ENCODE results near the gene IKZF4. TPM values are rescaled to one million over a fixed set of nuclear protein-coding genes. Genes with fewer than 3 reads are reported as not detected.
A peak's percentile ranks its signal among the peaks of the same experiment; 100 is the strongest.
"Not testable (repeated sequence)": the region's sequence is repeated elsewhere in the genome, so short reads cannot be mapped to it uniquely, and the experiment has no call there.

IKZF4 gene
- total RNA-seq, 1 experiment from 2014 or later: 0.34 TPM

GRCh38 chr12:56074396-56074795 lies 53.6 kb downstream of the IKZF4 start:
- in situ Hi-C loops (cut with HindIII; ENCODE audit: low pct_unique_long_range_greater_than_20kb, low sequenced_read_pairs): no loop called here

GRCh38 chr12:56077966-56078365 lies 57.1 kb downstream of the IKZF4 start:
- DNase-seq (ENCODE audit: low read depth): peak; percentile 49
- in situ Hi-C loops (cut with HindIII; ENCODE audit: low pct_unique_long_range_greater_than_20kb, low sequenced_read_pairs): not testable (repeated sequence)

More at GRCh38 chr12:56074396-56074795, 53.6 kb downstream of the IKZF4 start:
- DNase-seq (ENCODE audit: low read depth): no peak

- in situ Hi-C loops (cut with HindIII; ENCODE audit: low pct_unique_long_range_greater_than_20kb, low sequenced_read_pairs): no loop called here
- DNase-seq (ENCODE audit: low read depth): no peak
These were observed 57.6 kb downstream of the IKZF4 start for GRCh38 chr12:56078427-56078826.

GRCh38 chr12:56078931-56079722 lies 58.3 kb downstream of the IKZF4 start:
- in situ Hi-C loops (cut with HindIII; ENCODE audit: low pct_unique_long_range_greater_than_20kb, low sequenced_read_pairs): no loop called here
- DNase-seq (ENCODE audit: low read depth): peak; percentile 92

GRCh38 chr12:56079723-56080555 lies 59.1 kb downstream of the IKZF4 start, which contains the start of gene ERBB3:
Gene ERBB3, plus strand, starts transcription at chr12:56080165. Its CDS starts 136 bp downstream, at chr12:56080301.
- peak; percentile 93 for DNase-seq (ENCODE audit: low read depth)
- in situ Hi-C loops (cut with HindIII; ENCODE audit: low pct_unique_long_range_greater_than_20kb, low sequenced_read_pairs): no loop called here

GRCh38 chr12:56080556-56081138 lies 59.8 kb downstream of the IKZF4 start:
- in situ Hi-C loops (cut with HindIII; ENCODE audit: low pct_unique_long_range_greater_than_20kb, low sequenced_read_pairs): no loop called here
- no peak for DNase-seq (ENCODE audit: low read depth)

- in situ Hi-C loops (cut with HindIII; ENCODE audit: low pct_unique_long_range_greater_than_20kb, low sequenced_read_pairs): no loop called here
- no peak for DNase-seq (ENCODE audit: low read depth)
These were observed 60.8 kb downstream of the IKZF4 start for GRCh38 chr12:56081393-56082347.

- in situ Hi-C loops (cut with HindIII; ENCODE audit: low pct_unique_long_range_greater_than_20kb, low sequenced_read_pairs): no loop called here
- DNase-seq (ENCODE audit: low read depth): no peak
These were observed 61.5 kb downstream of the IKZF4 start for GRCh38 chr12:56082382-56082781.

GRCh38 chr12:56082967-56083366 lies 62.1 kb downstream of the IKZF4 start:
- in situ Hi-C loops (cut with HindIII; ENCODE audit: low pct_unique_long_range_greater_than_20kb, low sequenced_read_pairs): no loop called here
- DNase-seq (ENCODE audit: low read depth): no peak

GRCh38 chr12:56084958-56085543 lies 64.2 kb downstream of the IKZF4 start:
- in situ Hi-C loops (cut with HindIII; ENCODE audit: low pct_unique_long_range_greater_than_20kb, low sequenced_read_pairs): no loop called here
- DNase-seq (ENCODE audit: low read depth): no peak

GRCh38 chr12:56086096-56086495 lies 65.3 kb downstream of the IKZF4 start:
- in situ Hi-C loops (cut with HindIII; ENCODE audit: low pct_unique_long_range_greater_than_20kb, low sequenced_read_pairs): no loop called here
- peak; percentile 16 for DNase-seq (ENCODE audit: low read depth)

- DNase-seq (ENCODE audit: low read depth): no peak
- in situ Hi-C loops (cut with HindIII; ENCODE audit: low pct_unique_long_range_greater_than_20kb, low sequenced_read_pairs): no loop called here
These were observed 65.8 kb downstream of the IKZF4 start for GRCh38 chr12:56086608-56087007.

GRCh38 chr12:56087220-56087619 lies 66.4 kb downstream of the IKZF4 start:
- DNase-seq (ENCODE audit: low read depth): no peak
- in situ Hi-C loops (cut with HindIII; ENCODE audit: low pct_unique_long_range_greater_than_20kb, low sequenced_read_pairs): no loop called here

Other genes starting within 250 kb of the IKZF4 start
- gene SARNP, start 203.3 kb upstream of the IKZF4 start, total RNA-seq (2014; rRNA removed; shearing (Covaris generic); ENCODE audit: low replicate concordance): 201 and 218 TPM in 2 replicates
- gene ORMDL2, start 203.0 kb upstream of the IKZF4 start, total RNA-seq (2014; rRNA removed; shearing (Covaris generic); ENCODE audit: low replicate concordance): 27.5 and 31.2 TPM in 2 replicates
- 54.0 and 90.7 TPM in 2 replicates for gene DNAJC14, start 191.5 kb upstream of the IKZF4 start, total RNA-seq (2014; rRNA removed; shearing (Covaris generic); ENCODE audit: low replicate concordance)
- gene MMP19, start 178.1 kb upstream of the IKZF4 start, total RNA-seq (2014; rRNA removed; shearing (Covaris generic); ENCODE audit: low replicate concordance): not detected in 2 replicates
- gene PYM1, start 93.1 kb upstream of the IKZF4 start, total RNA-seq (2014; rRNA removed; shearing (Covaris generic); ENCODE audit: low replicate concordance): 36.1 and 62.7 TPM in 2 replicates
- gene DGKA, start 89.9 kb upstream of the IKZF4 start, total RNA-seq (2014; rRNA removed; shearing (Covaris generic); ENCODE audit: low replicate concordance): 0.17 and 1.2 TPM in 2 replicates
- gene PMEL, start 55.0 kb upstream of the IKZF4 start, total RNA-seq (2014; rRNA removed; shearing (Covaris generic); ENCODE audit: low replicate concordance): 10.4 and 27.5 TPM in 2 replicates
- 42.6 and 58.5 TPM in 2 replicates for gene CDK2, start 54.2 kb upstream of the IKZF4 start, total RNA-seq (2014; rRNA removed; shearing (Covaris generic); ENCODE audit: low replicate concordance)
- gene RAB5B, start 47.0 kb upstream of the IKZF4 start, total RNA-seq (2014; rRNA removed; shearing (Covaris generic); ENCODE audit: low replicate concordance): 26.3 and 36.1 TPM in 2 replicates
- 25.3 and 28.7 TPM in 2 replicates for gene SUOX, start 23.8 kb upstream of the IKZF4 start, total RNA-seq (2014; rRNA removed; shearing (Covaris generic); ENCODE audit: low replicate concordance)
- gene RPS26, start 20.9 kb downstream of the IKZF4 start, total RNA-seq (2014; rRNA removed; shearing (Covaris generic); ENCODE audit: low replicate concordance): 1,254 and 1,317 TPM in 2 replicates
- 0.75 and 1.8 TPM in 2 replicates for gene ERBB3, start 59.1 kb downstream of the IKZF4 start, total RNA-seq (2014; rRNA removed; shearing (Covaris generic); ENCODE audit: low replicate concordance)
- 415 and 417 TPM in 2 replicates for gene PA2G4, start 83.5 kb downstream of the IKZF4 start, total RNA-seq (2014; rRNA removed; shearing (Covaris generic); ENCODE audit: low replicate concordance)
- 3,851 and 5,660 TPM in 2 replicates for gene RPL41, start 95.6 kb downstream of the IKZF4 start, total RNA-seq (2014; rRNA removed; shearing (Covaris generic); ENCODE audit: low replicate concordance)
- gene ZC3H10, start 97.2 kb downstream of the IKZF4 start, total RNA-seq (2014; rRNA removed; shearing (Covaris generic); ENCODE audit: low replicate concordance): 4.2 and 8.4 TPM in 2 replicates
- 155 and 163 TPM in 2 replicates for gene ESYT1, start 107.2 kb downstream of the IKZF4 start, total RNA-seq (2014; rRNA removed; shearing (Covaris generic); ENCODE audit: low replicate concordance)
- gene MYL6B, start 131.5 kb downstream of the IKZF4 start, total RNA-seq (2014; rRNA removed; shearing (Covaris generic); ENCODE audit: low replicate concordance): 216 and 250 TPM in 2 replicates
- 3,263 and 3,510 TPM in 2 replicates for gene MYL6, start 137.3 kb downstream of the IKZF4 start, total RNA-seq (2014; rRNA removed; shearing (Covaris generic); ENCODE audit: low replicate concordance)
- gene SMARCC2, start 168.4 kb downstream of the IKZF4 start, total RNA-seq (2014; rRNA removed; shearing (Covaris generic); ENCODE audit: low replicate concordance): 19.3 and 27.0 TPM in 2 replicates
- gene RNF41, start 200.9 kb downstream of the IKZF4 start, total RNA-seq (2014; rRNA removed; shearing (Covaris generic); ENCODE audit: low replicate concordance): 83.0 and 119 TPM in 2 replicates
- 162 and 187 TPM in 2 replicates for gene NABP2, start 203.3 kb downstream of the IKZF4 start, total RNA-seq (2014; rRNA removed; shearing (Covaris generic); ENCODE audit: low replicate concordance)
- not detected in 2 replicates for gene SLC39A5, start 209.0 kb downstream of the IKZF4 start, total RNA-seq (2014; rRNA removed; shearing (Covaris generic); ENCODE audit: low replicate concordance)
- 15.1 and 15.7 TPM in 2 replicates for gene ANKRD52, start 237.3 kb downstream of the IKZF4 start, total RNA-seq (2014; rRNA removed; shearing (Covaris generic); ENCODE audit: low replicate concordance)
- gene COQ10A, start 245.9 kb downstream of the IKZF4 start, total RNA-seq (2014; rRNA removed; shearing (Covaris generic); ENCODE audit: low replicate concordance): 21.7 and 25.1 TPM in 2 replicates